Stimulated activated naive B cell treated with anti-CD40 and anti-IgM and Interleukin-4, amounts not matched to agents 10 μg/mL and 1 μg/mL and 100 μg/mL, for 72 hours (primary cell): ENCODE results near the gene ZNF232.
"Not testable (repeated sequence)": the region's sequence is repeated elsewhere in the genome, so short reads cannot be mapped to it uniquely, and the experiment has no call there.

Experiments used
- ATAC-seq, 2 donors: fragments of 150-1000 bp; cut with Tn5 transposase; replicated peaks; 2 replicates each; pipeline ENCODE4 v1.10.0; 2021; ENCODE audit warnings: moderate library complexity in 1 of 2
- DNase-seq: peaks from one replicate; pipeline ENCODE4 v3.0.0; 2021
- H3K27ac Mint-ChIP-seq: one replicate; pipeline ENCODE4 v1.8.0; 2022; ENCODE audit warnings: mild to moderate bottlenecking, mixed read lengths
- H3K27me3 Mint-ChIP-seq, 2 donors: one replicate each; pipeline ENCODE4 v1.8.0; 2022; ENCODE audit warnings: mixed read lengths in 2 of 2
- H3K36me3 Mint-ChIP-seq, 2 donors: one replicate each; pipeline ENCODE4 v1.8.0; 2022; ENCODE audit warnings: mixed read lengths in 2 of 2, mild to moderate bottlenecking in 1 of 2
- H3K4me1 Mint-ChIP-seq, 2 donors: one replicate each; pipeline ENCODE4 v1.8.0; 2022; ENCODE audit warnings: mixed read lengths in 2 of 2, mild to moderate bottlenecking in 1 of 2
- H3K4me3 Mint-ChIP-seq, 2 donors: one replicate each; pipeline ENCODE4 v1.8.0; 2022; ENCODE audit warnings: mild to moderate bottlenecking in 2 of 2, mixed read lengths in 2 of 2, moderate library complexity in 1 of 2
- H3K9me3 Mint-ChIP-seq, 2 donors: one replicate each; pipeline ENCODE4 v1.8.0; 2022; ENCODE audit warnings: mixed read lengths in 2 of 2, mild to moderate bottlenecking in 1 of 2

The ZNF232 gene

DNA sequence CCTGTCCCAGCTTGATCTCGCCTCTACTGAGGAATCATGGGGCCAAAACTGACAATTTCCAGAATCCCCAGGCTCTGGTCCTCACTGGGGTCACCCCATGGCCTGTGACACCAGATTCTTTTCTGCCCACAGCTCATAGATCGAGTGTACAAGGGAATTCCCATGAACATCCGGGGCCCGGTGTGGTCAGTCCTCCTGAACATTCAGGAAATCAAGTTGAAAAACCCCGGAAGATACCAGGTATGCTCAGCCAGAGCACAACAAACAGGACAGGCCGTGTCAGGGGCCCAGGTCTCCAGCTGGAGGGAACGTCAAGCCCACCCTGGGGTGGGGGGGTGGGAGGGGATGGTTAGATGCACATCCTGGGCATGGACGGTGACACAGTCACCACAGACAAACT, 21.6 kb upstream of the ZNF232 start:
- H3K4me1 Mint-ChIP-seq = no peaks in the 10 kb centered on the region
- ATAC-seq (no peak), DNase-seq (no peak)
- no peak overlapping the region for H3K4me3 Mint-ChIP-seq
- H3K27ac Mint-ChIP-seq = no peak overlapping the region
- no peaks in the 10 kb centered on the region for H3K9me3 Mint-ChIP-seq
- peaks cover 3 to 10% of the 10 kb centered on the region in 2 donors for H3K27me3 Mint-ChIP-seq
- H3K36me3 Mint-ChIP-seq = no peaks in the 10 kb centered on the region

DNA sequence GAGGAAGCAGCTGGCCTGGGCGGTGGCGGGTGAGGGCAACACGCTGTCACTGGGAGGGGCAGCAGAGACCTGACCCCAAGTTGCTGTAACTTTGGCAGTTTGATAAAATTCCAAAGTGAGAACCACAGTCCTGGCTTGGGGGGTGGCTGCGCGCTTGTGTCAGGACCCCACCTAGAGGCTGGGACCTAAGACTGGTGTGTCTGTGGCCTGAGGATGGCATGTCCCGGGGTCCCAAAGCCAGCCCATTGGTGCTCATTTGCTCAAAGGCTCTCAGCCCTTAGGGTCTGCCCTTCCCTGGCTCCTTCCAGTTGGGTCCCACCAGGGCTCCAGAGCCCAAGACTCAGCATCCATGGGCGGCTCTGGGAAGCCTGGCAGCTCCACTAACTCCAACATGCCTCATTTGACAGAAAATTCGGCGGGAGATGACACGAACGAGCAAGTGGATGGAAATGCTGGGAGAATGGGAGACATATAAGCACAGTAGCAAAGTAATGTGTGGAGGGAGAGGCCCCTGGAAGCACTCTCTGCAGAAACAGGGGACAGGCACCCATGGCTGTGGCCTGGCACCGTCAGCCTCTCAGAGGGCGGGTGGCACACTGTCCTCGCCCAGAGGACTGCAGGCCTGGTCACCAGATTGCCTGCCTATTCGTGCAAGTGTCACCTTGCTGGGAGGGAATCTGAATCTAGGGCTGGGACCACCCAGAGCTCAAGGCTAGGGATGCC, 21.0 kb upstream of the ZNF232 start:
- H3K36me3 Mint-ChIP-seq, H3K4me3 Mint-ChIP-seq, H3K9me3 Mint-ChIP-seq, H3K27me3 Mint-ChIP-seq, ATAC-seq, DNase-seq, H3K4me1 Mint-ChIP-seq: not testable (repeated sequence)
- H3K27ac Mint-ChIP-seq = peak overlapping the region; percentile 56

- DNase-seq, ATAC-seq, H3K27ac Mint-ChIP-seq, H3K4me1 Mint-ChIP-seq, H3K4me3 Mint-ChIP-seq, H3K9me3 Mint-ChIP-seq, H3K36me3 Mint-ChIP-seq: not testable (repeated sequence)
- peaks cover 9 to 15% of the 10 kb centered on the region in 2 donors for H3K27me3 Mint-ChIP-seq
These were observed 20.3 kb upstream of the ZNF232 start for GRCh38 chr17:5131799-5132502.

DNA sequence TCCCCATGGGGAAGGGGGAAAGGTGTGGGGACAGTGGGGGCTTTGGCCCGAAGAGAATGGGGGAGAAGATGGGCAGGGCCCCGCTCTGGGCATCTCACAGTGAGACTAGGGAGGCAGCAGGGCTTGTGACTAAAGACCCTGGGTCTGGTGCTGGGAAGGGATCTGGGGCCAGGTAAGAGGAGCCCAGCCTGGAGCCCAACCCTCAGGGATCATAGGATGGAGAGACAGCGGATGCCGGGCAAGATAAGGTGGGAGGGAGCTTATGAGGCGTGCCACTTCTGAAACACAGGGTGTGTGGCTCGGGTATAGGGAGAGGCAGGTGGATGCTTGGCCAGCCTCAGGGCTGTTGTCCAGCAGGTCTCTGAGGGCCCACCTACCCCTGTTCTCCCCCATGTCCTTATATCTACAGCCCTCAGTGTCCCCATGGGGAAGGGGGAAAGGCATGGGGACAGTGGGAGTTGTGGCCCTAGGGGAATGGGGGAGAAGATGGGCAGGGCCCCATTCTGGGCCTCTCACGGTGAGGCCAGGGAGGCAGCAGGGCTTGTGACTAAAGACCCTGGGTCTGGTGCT, 19.6 kb upstream of the ZNF232 start:
- Mint-ChIP-seq H3K9me3 (no peaks in the 10 kb centered on the region), H3K4me1 (no peaks in the 10 kb centered on the region), H3K27me3 (peaks cover 13 to 15% of the 10 kb centered on the region in 2 donors), H3K27ac (no peak overlapping the region), H3K4me3 (no peak overlapping the region), H3K36me3 (no peaks in the 10 kb centered on the region)
- DNase-seq (no peak), ATAC-seq (no peak)

GRCh38 chr17:5130687-5131086, 19.0 kb upstream of the ZNF232 start:
- not testable (repeated sequence) for H3K4me1 Mint-ChIP-seq, H3K9me3 Mint-ChIP-seq, H3K4me3 Mint-ChIP-seq, H3K27ac Mint-ChIP-seq, H3K36me3 Mint-ChIP-seq, DNase-seq, ATAC-seq
- peaks cover 13 to 15% of the 10 kb centered on the region in 2 donors for H3K27me3 Mint-ChIP-seq

DNA sequence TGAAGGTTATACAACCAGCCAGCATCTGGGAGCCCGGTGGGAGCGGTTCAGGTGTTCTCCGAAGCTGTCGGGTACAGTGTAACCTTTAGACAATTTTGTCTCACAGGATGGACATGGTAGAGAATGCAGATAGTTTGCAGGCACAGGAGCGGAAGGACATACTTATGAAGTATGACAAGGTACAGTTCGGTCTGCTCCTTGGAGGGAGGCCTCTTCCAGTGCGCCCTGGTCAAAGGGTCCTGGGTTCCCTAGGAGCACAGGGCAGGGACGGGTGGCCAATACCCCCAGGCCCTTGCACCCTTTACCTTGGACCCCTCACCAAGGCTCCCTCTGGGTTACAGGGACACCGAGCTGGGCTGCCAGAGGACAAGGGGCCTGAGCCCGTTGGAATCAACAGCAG, 18.6 kb upstream of the ZNF232 start:
- H3K4me3 Mint-ChIP-seq, H3K4me1 Mint-ChIP-seq, ATAC-seq, H3K27ac Mint-ChIP-seq, H3K9me3 Mint-ChIP-seq, H3K36me3 Mint-ChIP-seq, DNase-seq: not testable (repeated sequence)
- peaks cover 13 to 15% of the 10 kb centered on the region in 2 donors for H3K27me3 Mint-ChIP-seq

DNA sequence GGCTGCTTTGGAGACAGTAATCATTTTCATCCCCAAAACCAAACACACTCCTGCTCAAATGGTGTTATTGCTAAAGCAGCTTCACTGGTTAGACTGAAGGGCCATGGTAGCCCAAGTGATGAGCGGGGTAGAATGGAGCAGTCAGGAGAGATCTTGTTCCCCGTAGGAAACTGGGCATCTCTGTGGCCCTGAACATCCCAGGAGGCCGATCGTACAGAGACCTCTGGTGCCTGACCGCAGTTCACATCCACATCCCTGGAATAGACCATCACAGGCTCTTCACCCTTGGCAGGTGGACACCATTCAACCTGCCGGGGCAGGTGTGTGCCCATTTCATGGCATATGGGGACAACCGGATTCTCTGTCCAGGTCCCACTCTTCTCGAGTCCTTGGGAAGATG, 18.1 kb upstream of the ZNF232 start:
- ATAC-seq, H3K4me1 Mint-ChIP-seq, DNase-seq, H3K27ac Mint-ChIP-seq, H3K36me3 Mint-ChIP-seq, H3K4me3 Mint-ChIP-seq, H3K9me3 Mint-ChIP-seq: not testable (repeated sequence)
- H3K27me3 Mint-ChIP-seq = peaks cover 13 to 15% of the 10 kb centered on the region in 2 donors

DNA sequence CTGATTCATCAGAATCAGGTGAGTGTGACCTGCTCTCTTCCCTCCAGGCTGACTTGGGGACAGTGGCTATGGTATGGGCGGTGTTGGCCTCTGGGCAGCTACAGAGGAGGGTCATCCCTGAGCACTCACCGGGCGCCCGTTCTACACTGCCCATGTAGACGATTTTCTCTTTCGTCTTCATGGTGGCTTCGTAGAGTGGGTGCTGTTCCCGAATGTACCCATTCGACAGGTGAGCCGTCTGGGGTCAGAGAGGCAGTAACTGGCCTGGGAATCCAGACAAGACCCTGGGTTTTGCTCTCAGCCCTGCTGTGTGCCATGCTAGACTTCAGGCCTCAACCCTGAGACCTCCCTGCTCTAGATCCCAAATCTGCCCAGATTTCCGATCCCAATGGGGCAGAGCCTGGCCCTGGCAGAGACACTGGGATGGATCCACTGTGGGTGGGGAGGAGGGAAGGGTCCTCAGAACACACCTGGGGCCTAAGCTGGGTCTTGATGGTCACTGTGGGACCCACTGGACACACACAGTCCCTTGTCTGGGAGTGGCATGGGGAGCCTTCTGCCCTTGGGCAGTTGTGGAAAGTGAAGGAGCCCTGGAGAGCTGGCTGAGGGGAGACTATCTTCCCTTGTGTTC, 17.3 kb upstream of the ZNF232 start:
- Mint-ChIP-seq H3K9me3 (no peaks in the 10 kb centered on the region), H3K4me1 (peaks cover 0 to 2% of the 10 kb centered on the region in 2 donors), H3K27ac (no peak overlapping the region), H3K27me3 (peaks cover 19 to 22% of the 10 kb centered on the region in 2 donors), H3K4me3 (no peak overlapping the region), H3K36me3 (no peaks in the 10 kb centered on the region)
- DNase-seq (no peak), ATAC-seq (no peak)

DNA sequence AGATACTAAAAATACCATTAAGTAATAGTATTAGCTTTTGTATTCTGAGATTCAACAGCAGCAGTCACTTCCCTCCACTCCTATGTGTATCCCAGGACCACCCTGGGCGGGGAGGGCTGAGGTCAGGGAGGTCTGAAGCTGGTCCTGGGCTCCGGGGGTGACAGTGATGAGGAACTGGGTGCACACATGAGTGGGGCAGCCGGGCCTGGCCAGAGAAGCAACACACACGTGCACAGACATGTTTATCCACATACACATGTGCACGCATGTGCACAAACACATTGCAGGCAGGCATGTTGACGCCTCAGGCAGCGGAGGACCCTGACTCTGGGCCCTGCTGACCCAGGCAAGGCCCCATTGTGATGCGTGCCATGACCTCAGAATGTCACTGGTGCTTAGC, 16.7 kb upstream of the ZNF232 start:
- H3K27ac Mint-ChIP-seq, H3K4me3 Mint-ChIP-seq, ATAC-seq, H3K36me3 Mint-ChIP-seq, H3K4me1 Mint-ChIP-seq, H3K9me3 Mint-ChIP-seq: not testable (repeated sequence)
- peaks cover 24 to 27% of the 10 kb centered on the region in 2 donors for H3K27me3 Mint-ChIP-seq
- peak; percentile 0 for DNase-seq

DNA sequence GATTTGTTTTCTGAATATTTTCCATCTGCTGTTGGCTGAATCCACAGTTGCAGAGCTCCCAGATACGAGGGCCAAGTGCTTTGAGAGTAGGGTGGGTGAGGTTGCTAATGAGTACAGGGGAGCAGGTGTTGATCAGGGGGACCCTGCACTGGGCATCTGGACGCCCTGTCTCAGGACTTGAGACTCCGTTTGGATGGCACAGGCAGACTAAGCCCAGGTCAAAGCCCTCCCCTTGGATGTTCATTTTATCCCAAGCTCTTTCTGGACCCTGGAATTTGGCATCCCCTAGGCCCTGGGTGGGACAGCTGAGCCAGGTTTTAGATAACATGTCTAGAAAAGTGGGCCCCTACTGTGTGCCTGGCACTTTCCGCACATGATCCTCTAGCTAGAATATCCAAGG, 16.2 kb upstream of the ZNF232 start:
- no peak overlapping the region for H3K4me3 Mint-ChIP-seq
- ATAC-seq = no peak
- no peak overlapping the region for H3K27ac Mint-ChIP-seq
- no peaks in the 10 kb centered on the region for H3K36me3 Mint-ChIP-seq
- peaks cover 24 to 27% of the 10 kb centered on the region in 2 donors for H3K27me3 Mint-ChIP-seq
- DNase-seq = no peak
- no peaks in the 10 kb centered on the region for H3K9me3 Mint-ChIP-seq
- peaks cover under 1 to 2% of the 10 kb centered on the region in 2 donors for H3K4me1 Mint-ChIP-seq

- Mint-ChIP-seq H3K9me3 (no peaks in the 10 kb centered on the region), H3K4me1 (peaks cover 6% of the 10 kb centered on the region in 2 donors), H3K27ac (no peak overlapping the region), H3K4me3 (no peak overlapping the region), H3K36me3 (peaks cover under 1 to 3% of the 10 kb centered on the region in 2 donors), H3K27me3 (peaks cover 23 to 24% of the 10 kb centered on the region in 2 donors)
- ATAC-seq (no peak), DNase-seq (no peak)
These were observed 15.2 kb upstream of the ZNF232 start for GRCh38 chr17:5126719-5127488.

- not testable (repeated sequence) for H3K4me3 Mint-ChIP-seq, DNase-seq, H3K36me3 Mint-ChIP-seq, H3K27ac Mint-ChIP-seq, H3K9me3 Mint-ChIP-seq, ATAC-seq, H3K4me1 Mint-ChIP-seq
- peaks cover 30 to 43% of the 10 kb centered on the region in 2 donors for H3K27me3 Mint-ChIP-seq
These were observed 13.2 kb upstream of the ZNF232 start for GRCh38 chr17:5124896-5125295.

DNA sequence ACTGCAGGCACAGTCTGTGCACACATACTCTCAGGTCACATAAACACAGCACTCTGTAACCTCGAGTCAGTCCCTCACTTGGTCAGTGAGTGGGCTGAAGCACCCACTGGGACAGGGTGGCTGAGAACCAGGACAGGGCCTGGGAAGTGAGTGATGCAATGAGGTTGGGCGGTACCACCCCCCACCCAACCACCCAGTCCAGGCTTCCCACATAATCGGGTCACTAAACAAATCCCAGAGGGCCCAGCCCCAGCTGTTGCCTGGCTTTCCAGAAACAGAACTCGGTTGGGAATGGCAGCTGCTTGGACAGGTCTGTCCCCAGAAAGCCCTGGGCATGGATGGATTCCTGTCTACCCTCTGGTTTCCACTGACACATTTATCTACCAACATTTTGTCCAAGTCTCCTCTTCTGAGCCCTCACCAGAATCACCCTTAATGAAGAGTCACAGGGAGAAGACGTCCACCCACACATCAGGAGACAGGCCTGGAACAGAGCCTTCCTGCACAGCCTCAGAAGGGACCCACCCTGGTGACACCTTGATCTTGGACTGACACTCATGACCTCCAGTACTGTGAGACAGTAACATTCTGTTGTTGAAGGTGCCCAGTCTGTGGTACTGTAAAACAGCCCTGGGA, 12.6 kb upstream of the ZNF232 start:
- H3K27ac Mint-ChIP-seq = not testable (repeated sequence)

More for the DNA sequence above, 12.6 kb upstream of the ZNF232 start:
- H3K36me3 Mint-ChIP-seq, DNase-seq, H3K4me1 Mint-ChIP-seq, ATAC-seq, H3K9me3 Mint-ChIP-seq: not testable (repeated sequence)
- peak overlapping the region in 1 of 2 donors; percentile 55 for H3K4me3 Mint-ChIP-seq
- peaks cover 30 to 43% of the 10 kb centered on the region in 2 donors for H3K27me3 Mint-ChIP-seq
